ENCODE data around the gene UGT1A5. TPM values are rescaled to one million over a fixed set of nuclear protein-coding genes. Genes with fewer than 3 reads are reported as not detected.

Gene UGT1A5
- total and polyA plus RNA-seq, 2 of the 13 experiments (the other 11 are each of a cell fraction or from before 2014, with no cell fraction given) = not detected

DNA sequence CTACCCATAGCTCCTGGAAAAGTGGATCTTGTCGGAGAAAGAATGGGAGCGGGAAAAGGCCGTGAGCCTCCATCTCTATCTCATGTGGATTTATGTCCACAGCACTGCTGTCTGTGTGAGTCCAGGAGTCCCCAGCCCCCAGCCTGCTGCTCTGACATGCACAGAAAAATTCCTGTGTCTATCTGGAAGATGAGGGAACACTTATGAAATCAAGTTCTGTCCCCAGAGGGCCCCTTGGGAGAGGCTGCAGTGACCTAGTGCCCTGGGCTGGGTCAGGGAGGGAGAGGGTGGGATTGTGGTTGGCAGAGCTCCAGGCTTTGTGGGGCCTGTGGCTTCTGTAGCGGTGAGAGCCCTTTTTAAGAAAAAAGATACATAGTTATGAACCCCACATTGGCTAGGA, 104.1 kb downstream of the UGT1A5 start:
- Histone ChIP-seq H3K27ac (ENCODE audit: extremely low read length, insufficient read depth, low read length) (no peak overlapping the region), H3K4me2 (ENCODE audit: low read depth, low read length) (no peak overlapping the region), H3K27me3 (ENCODE audit: control insufficient read depth in 1 of 2, insufficient read depth in 2 of 2, low read length in 2 of 2) (peaks cover 7 to 34% of the 10 kb centered on the region in 2 experiments; a peak in 4 of 5 replicates), H3K36me3 (replicated peaks in 1 of 2; ENCODE audit: control insufficient read depth in 1 of 2, insufficient read depth in 2 of 2, low read length in 2 of 2) (no peaks in the 10 kb centered on the region), H3K4me3 (replicated peaks in 1 of 3; ENCODE audit: insufficient read depth in 1 of 3, low read depth in 2 of 3, low read length in 3 of 3) (no peak overlapping the region), H3K79me2 (ENCODE audit: insufficient read depth, low read length) (no peaks in the 10 kb centered on the region), H3K9me3 (ENCODE audit: low read length) (no peaks in the 10 kb centered on the region), H2AFZ (ENCODE audit: low read length) (no peak overlapping the region), H3K4me1 (ENCODE audit: insufficient read depth, low read length) (peaks cover 23% of the 10 kb centered on the region), H3K9ac (ENCODE audit: insufficient read depth, low read depth, low read length) (no peak overlapping the region), H4K20me1 (ENCODE audit: insufficient read depth, low read length) (no peaks in the 10 kb centered on the region)
- DNase-seq (ENCODE audit: low spot score) = no peak
- WGBS (ENCODE audit: low lambda C conversion rate) = 31% methylated on average over 4 of the region's 4 CpGs
- CTCF ChIA-PET (ENCODE audit: low intra/inter-chr PET ratio, low total read pairs) = no interaction called here
- in situ Hi-C loops (cut with HindIII; ENCODE audit: extremely low pct_ligation_motif_present, low pct_unique_long_range_greater_than_20kb) (no loop called here), intact Hi-C loops (cut with micrococcal nuclease; ENCODE audit: unreplicated experiment) (no loop called here)
- no peak for TF ChIP-seq ZC3H4 (CRISPR knock-in tag; IDR thresholded peaks at IDR 0.05; ENCODE audit: borderline replicate concordance)
- TF ChIP-seq ZNF556 (CRISPR knock-in tag; IDR thresholded peaks at IDR 0.05; ENCODE audit: borderline replicate concordance) = no peak
- TF ChIP-seq ETV6 (CRISPR knock-in tag; conservative IDR thresholded peaks at IDR 0.05) = no peak
- no peak for TF ChIP-seq CBX1 (IDR thresholded peaks at IDR 0.05; ENCODE audit: low read depth)
- TF ChIP-seq RBFOX2 (IDR thresholded peaks at IDR 0.05; ENCODE audit: low read depth, low read length) = no peak
- TF ChIP-seq RBM39 (IDR thresholded peaks at IDR 0.05; ENCODE audit: low read depth, low read length, poor library complexity, severe bottlenecking) = no peak
- TF ChIP-seq CREB1 (IDR thresholded peaks at IDR 0.05) = no peak
- TF ChIP-seq CREB1 (CRISPR knock-in tag; IDR thresholded peaks at IDR 0.05) = no peak
- BruUV-seq (replicated peaks) = no TSS peak
- no peak for ATAC-seq
- no peak for FAIRE-seq
- POLR2A ChIA-PET = no interaction called here

GRCh38 chr2:233817361-233817911, 104.7 kb downstream of the UGT1A5 start:
- Histone ChIP-seq H3K79me2 (ENCODE audit: insufficient read depth, low read length) (no peaks in the 10 kb centered on the region), H4K20me1 (ENCODE audit: insufficient read depth, low read length) (no peaks in the 10 kb centered on the region), H3K4me1 (ENCODE audit: insufficient read depth, low read length) (peaks cover 23% of the 10 kb centered on the region), H3K9me3 (ENCODE audit: low read length) (no peaks in the 10 kb centered on the region), H2AFZ (ENCODE audit: low read length) (no peak overlapping the region), H3K27me3 (ENCODE audit: control insufficient read depth in 1 of 2, insufficient read depth in 2 of 2, low read length in 2 of 2) (peaks cover 7 to 36% of the 10 kb centered on the region in 2 experiments; a peak in 4 of 5 replicates), H3K4me2 (ENCODE audit: low read depth, low read length) (no peak overlapping the region), H3K27ac (ENCODE audit: extremely low read length, insufficient read depth, low read length) (no peak overlapping the region), H3K9ac (ENCODE audit: insufficient read depth, low read depth, low read length) (no peak overlapping the region), H3K36me3 (replicated peaks in 1 of 2; ENCODE audit: control insufficient read depth in 1 of 2, insufficient read depth in 2 of 2, low read length in 2 of 2) (no peaks in the 10 kb centered on the region), H3K4me3 (replicated peaks in 1 of 3; ENCODE audit: insufficient read depth in 1 of 3, low read depth in 2 of 3, low read length in 3 of 3) (no peak overlapping the region)
- ChIA-PET POLR2A (no interaction called here), CTCF (ENCODE audit: low intra/inter-chr PET ratio, low total read pairs) (no interaction called here)
- DNase-seq (ENCODE audit: low spot score) (no peak), ATAC-seq (peak; percentile 18), FAIRE-seq (no peak)
- BruUV-seq (replicated peaks) = no TSS peak
- TF ChIP-seq CENPX (CRISPR knock-in tag; IDR thresholded peaks at IDR 0.05) (no peak), REXO4 (CRISPR knock-in tag; IDR thresholded peaks at IDR 0.05; ENCODE audit: borderline replicate concordance) (no peak), ZNF121 (CRISPR knock-in tag; IDR thresholded peaks at IDR 0.05) (no peak), PHF8 (CRISPR knock-in tag; IDR thresholded peaks at IDR 0.05) (no peak)
- in situ Hi-C loops (cut with HindIII; ENCODE audit: extremely low pct_ligation_motif_present, low pct_unique_long_range_greater_than_20kb) = no loop called here
- intact Hi-C loops (cut with micrococcal nuclease; ENCODE audit: unreplicated experiment) = no loop called here
- WGBS (ENCODE audit: low lambda C conversion rate) = 63% methylated on average over 3 of the region's 3 CpGs

Data from HepG2 (cell line).